HG03025 (cell line): Measurements from ENCODE around the gene ACVR2A.

Experiments used
- ATAC-seq: cut with Tn5 transposase; IDR thresholded peaks from one replicate; pipeline ENCODE4 v1.9.1; 2021; ENCODE audit warnings: mild to moderate bottlenecking, moderate library complexity; ENCODE audit not compliant: unreplicated experiment, low FRiP score

The ACVR2A gene

DNA sequence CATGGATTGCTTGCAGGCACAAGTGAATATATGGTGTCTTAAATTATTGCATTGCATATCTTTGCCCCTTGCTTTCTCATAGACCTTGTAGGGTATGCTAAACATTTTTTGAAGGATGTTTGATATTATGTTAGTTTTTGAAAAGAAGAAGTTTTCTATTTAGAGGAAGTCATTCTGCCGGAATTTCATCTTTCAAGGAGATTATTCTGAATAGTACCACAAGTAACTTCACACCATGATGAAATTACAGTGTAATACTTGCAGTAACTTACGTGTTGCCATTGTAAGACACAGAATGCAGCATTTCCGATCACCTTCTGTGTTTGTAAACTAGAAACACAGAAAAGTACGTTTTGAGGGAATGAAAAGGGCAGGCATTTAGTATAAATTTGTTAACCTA is 71.9 kb downstream of the ACVR2A start:
- ATAC-seq = no peak

DNA sequence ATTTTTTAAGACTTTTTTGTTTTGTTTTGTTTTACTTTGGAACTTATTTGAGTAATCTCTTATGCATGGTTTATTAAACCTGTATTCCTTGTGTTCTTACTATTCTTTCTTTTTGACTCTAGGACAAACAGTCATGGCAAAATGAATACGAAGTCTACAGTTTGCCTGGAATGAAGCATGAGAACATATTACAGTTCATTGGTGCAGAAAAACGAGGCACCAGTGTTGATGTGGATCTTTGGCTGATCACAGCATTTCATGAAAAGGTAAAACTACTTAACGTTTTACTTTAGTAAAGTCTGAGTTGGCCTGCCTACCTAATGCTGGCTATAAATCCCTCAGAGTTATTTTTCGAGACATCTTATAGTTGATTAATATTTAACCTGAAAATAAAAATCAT is 72.3 kb downstream of the ACVR2A start:
- ATAC-seq = no peak

DNA sequence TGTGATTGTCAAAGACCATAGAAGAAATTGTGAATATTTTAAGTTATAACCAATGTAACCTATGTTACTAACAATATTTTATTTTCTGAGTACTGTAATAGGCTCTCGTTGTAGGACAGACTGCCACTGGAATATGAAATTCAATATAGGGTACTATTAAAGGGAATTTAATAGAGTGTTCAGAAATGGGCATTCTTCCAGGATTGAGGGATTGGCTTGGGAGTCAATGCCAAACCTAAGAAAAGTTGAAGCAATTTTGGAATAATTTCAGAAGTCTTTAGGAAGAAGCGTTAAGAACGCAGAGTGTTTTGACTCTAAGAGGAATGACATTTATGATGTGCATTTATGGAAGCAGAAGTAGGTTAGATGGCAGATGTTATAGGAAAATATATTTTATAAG is 79.0 kb downstream of the ACVR2A start:
- ATAC-seq = no peak

DNA sequence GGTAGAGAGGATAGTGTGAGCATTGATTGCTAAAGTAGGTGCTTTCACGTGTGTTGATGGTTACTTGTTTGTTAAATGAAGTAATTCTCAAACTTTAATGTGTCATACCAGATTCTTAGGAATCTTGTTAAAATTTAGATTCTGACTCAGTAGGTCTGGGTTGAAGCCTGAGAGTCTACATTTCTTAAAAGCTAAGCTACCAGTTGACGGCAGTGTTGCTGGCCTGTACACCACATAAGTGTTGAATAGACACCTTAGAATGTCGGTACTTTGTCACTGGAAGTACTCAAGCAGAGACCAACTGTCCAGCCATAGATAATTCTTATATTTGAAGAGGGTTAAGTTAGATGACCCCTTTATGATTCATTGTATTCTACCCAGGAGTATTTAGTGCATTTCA is 79.8 kb downstream of the ACVR2A start:
- no peak for ATAC-seq

DNA sequence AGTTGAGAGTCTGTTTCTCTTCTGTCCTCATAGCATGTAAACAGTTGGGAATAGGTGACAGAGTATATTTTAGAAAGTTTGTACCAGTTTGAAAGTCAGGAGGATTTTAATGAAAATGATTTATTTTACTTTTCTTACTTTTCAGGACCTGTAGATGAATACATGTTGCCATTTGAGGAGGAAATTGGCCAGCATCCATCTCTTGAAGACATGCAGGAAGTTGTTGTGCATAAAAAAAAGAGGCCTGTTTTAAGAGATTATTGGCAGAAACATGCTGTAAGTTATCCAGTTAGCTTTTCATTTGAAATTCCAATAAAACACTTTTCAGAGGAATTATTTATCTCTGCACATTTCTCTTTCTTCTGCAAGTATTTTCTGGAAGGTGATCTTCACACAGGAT is 81.1 kb downstream of the ACVR2A start:
- ATAC-seq = no peak

DNA sequence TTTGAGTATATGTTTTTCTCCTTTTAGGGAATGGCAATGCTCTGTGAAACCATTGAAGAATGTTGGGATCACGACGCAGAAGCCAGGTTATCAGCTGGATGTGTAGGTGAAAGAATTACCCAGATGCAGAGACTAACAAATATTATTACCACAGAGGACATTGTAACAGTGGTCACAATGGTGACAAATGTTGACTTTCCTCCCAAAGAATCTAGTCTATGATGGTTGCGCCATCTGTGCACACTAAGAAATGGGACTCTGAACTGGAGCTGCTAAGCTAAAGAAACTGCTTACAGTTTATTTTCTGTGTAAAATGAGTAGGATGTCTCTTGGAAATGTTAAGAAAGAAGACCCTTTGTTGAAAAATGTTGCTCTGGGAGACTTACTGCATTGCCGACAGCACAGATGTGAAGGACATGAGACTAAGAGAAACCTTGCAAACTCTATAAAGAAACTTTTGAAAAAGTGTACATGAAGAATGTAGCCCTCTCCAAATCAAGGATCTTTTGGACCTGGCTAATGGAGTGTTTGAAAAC is 82.3 kb downstream of the ACVR2A start:
- no peak for ATAC-seq

DNA sequence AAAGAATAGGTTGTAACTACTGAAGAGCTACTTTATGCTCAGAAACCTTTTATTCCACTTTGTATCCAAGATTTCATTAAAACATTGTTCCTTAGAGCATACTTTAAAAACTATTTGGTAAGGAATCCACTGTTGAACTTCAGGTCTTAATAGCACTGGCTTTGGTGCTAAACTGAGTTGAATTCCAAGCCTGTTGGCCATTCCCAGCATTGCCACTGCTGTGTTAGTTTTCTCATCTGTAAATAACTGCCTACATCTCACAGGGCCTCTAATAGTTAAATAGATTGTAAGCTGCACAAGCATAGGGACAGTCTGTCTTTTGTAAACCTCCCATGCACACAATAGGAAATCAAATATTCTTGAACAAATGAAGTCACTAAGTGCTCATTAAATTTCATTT is 89.1 kb downstream of the ACVR2A start:
- ATAC-seq = no peak

DNA sequence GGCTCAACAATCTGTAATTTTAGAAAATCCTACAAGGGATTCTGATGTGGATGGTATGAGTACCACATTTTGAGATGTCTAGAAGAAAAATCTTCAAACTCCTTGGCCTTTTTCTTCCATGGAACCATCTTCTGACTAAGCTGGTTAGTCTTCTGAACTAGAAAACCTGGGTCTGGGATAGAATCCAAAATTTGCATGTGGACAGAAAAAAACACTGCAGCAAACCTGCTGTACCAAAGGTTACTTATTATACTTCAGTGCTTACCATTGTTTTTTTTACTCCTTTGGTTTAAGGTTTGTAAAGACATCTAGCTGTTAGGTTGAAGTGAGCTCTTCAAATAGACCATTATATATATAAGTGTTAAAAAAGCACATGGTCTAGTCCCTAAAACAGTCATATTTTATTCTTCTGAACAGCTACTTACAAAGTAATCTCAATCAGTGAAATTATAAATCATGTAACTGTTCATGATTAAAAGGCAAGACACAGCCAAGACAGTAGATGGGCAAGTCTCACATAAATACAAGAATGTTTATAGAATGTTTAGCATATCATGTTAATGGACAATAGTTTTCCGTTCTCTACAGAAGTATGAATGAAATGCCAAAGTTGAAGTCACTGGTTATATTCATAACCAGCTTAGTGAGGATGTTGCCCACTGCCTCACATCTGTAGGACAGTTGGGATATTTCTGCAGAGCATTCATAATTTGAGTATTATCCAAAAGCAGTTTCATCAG is 90.2 kb downstream of the ACVR2A start:
- no peak for ATAC-seq

DNA sequence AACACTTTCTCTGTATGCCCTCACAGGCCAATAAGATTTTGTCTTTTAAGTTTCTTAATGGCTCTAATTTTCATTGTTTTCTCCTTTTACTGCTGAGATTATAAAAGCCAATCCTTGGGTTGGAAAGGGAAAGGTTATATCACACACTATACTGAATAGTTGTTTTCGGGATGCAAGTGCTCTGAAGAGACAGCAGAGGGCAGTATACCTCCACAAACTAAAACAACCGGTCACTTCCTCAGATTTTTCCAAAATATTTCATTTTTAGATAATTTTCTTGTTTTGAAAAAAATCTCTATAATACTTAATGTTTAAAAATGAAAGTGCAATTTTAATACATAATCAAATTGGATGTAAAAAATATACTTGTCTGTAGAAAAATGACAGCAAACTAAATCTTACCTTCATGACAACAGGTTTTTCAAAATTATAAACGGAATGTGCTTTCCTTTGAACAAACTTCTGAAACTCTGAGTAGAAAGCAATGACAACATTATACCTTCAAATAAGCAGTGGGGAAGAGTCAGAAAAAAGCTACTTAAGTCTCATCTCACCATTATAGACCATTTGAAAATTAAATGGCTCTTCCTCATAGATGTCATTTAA is 93.0 kb downstream of the ACVR2A start:
- no peak for ATAC-seq

DNA sequence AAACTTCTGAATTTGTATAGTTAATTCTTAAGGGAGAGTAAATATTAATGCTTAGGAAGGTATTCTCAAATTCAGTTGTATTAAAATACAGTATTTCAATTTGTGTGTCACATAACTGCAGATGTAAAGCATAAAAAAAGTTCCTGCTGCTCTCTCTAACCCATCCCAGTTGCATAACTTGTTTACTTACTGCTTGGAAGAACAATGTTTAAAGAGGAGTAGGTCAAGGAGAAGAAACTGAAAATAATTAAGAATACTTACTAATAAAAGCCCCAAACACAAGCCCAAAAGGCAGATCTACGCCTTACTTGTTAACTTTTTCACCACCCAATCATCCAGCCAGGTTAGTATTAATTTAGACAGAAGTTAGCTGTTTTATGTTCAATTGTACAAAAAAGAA is 94.5 kb downstream of the ACVR2A start:
- no peak for ATAC-seq

DNA sequence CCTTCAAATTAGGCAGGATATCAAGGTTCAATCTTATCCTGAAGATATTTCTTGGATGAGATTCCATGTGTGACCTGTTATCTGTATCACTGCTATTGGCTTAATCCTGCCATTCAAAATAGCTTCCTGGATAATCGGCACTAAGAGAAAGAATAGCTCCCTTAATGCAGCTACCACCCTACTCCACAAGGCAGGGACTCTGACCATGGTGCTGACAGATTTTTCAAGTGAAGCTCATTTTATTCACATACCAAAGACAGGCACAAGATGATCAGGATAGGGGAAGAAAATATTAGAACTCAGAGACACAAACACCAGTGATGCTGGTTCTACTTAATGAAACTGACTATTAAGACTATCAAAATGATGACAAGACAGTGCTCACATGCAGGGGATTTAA is 100.8 kb downstream of the ACVR2A start:
- ATAC-seq = no peak

DNA sequence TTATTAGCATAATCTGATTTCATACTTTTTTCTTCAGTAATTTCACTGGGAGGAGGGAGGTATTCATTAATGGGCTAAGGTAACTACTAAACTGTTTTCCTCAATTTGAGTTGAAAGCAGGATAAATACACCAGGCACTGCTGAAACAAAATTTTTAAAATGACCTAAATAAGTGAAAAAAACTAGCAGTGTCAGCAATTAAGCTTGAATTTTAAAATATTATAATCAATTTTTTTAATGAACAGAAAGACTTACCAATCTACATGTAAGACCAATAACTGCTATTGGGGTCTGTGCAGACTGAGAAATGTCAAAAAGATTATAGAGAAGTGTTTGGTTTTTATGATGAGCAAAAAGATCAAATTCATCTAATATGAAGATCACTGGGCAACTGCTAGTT is 107.3 kb downstream of the ACVR2A start:
- no peak for ATAC-seq

DNA sequence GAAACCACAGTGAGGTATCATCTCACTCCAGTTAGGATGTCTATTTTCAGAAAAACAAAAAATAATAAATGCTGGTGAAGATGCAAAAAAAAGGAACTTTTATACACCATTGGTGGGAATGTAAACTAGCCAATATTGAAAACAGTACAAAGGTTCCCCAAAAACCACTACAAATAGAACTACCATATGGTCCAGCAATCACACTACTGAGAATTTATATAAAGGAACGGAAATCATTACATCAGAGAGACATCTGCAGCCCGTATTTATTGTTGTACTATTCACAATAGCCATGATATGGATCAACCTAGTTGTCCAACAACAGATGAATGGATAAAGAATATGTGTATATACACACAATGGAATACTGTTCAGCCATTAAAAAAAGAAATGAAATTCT is 123.7 kb downstream of the ACVR2A start:
- ATAC-seq = no peak

DNA sequence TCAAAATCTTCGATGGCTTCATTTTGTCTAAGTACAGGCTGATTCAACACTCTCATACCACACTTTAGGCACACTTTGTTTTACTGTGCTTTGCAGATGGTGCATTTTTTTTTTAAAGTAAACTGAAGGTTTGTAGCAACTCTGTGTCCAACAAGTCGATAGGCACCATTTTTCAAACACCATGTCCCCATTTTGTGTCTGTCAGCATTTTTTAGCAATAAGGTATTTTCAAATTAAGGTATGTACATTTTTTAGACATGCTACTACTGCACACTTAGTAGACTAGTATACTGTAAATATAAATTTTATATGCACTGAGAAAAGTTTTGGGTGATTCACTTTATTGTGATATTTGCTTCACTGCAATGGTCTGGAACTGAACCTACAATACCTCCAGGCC is 131.3 kb downstream of the ACVR2A start:
- ATAC-seq = no peak

DNA sequence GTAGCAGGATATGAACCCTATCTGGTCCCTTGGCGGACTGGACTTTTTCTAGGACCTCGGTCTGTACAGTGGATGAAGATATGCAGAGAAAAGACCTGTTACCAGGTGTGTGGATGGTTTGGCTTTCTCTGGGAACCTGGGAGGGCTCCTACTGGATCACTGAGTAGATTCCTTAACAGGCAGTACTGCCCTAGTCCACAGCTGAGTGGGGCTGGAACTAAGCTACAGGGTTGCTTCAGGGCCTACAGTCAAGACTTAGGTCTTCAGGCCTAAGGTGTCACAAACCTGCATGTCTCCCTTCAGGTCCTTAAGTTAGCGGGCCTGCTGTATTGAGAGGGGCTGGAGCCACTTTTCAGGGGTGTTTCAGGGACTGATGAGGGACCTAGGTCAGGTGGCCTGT is 132.8 kb downstream of the ACVR2A start:
- no peak for ATAC-seq
